H9 (cell line): Measurements from ENCODE around the gene NR2C1. TPM values are rescaled to one million over a fixed set of nuclear protein-coding genes. Genes with fewer than 3 reads are reported as not detected.

Source experiments
- DNase-seq: peaks from one replicate; pipeline ENCODE4 v3.0.0-alpha.2; 2017
- H2AFZ ChIP-seq: one replicate; pipeline ENCODE4 v1.6.1; 2013; ENCODE audit warnings: mild to moderate bottlenecking, low read length, control low read depth, moderate library complexity
- H2AK5ac ChIP-seq: 2 replicates; pipeline ENCODE4 v1.6.1; 2013; ENCODE audit warnings: low read length, control low read depth, mixed read lengths; ENCODE audit not compliant: insufficient read length
- H2BK120ac ChIP-seq: one replicate; pipeline ENCODE4 v1.6.1; 2013; ENCODE audit warnings: low read depth, mild to moderate bottlenecking, low read length, control low read depth, inconsistent platforms; ENCODE audit not compliant: poor library complexity, severe bottlenecking
- H2BK12ac ChIP-seq: 2 replicates; pipeline ENCODE4 v1.6.1; 2013; ENCODE audit warnings: low read length, control low read depth, mixed read lengths, low read depth; ENCODE audit not compliant: insufficient read length
- H2BK15ac ChIP-seq: 2 replicates; pipeline ENCODE4 v1.6.1; 2013; ENCODE audit warnings: low read depth, low read length, control low read depth
- H2BK20ac ChIP-seq: one replicate; pipeline ENCODE4 v1.6.1; 2013; ENCODE audit warnings: low read depth, mild to moderate bottlenecking, low read length, control low read depth, inconsistent platforms; ENCODE audit not compliant: poor library complexity, severe bottlenecking
- H2BK5ac ChIP-seq: 2 replicates; pipeline ENCODE4 v1.6.1; 2013; ENCODE audit warnings: low read length, control low read depth, mixed read lengths; ENCODE audit not compliant: insufficient read length
- H3K14ac ChIP-seq: 2 replicates; pipeline ENCODE4 v1.6.1; 2013; ENCODE audit warnings: low read length, control low read depth; ENCODE audit not compliant: insufficient read depth
- H3K18ac ChIP-seq: 2 replicates; pipeline ENCODE4 v1.6.1; 2013; ENCODE audit warnings: low read depth, mild to moderate bottlenecking, mixed read lengths, low read length, control low read depth; ENCODE audit not compliant: insufficient read length
- H3K23ac ChIP-seq: 2 replicates; pipeline ENCODE4 v1.6.1; 2013; ENCODE audit warnings: low read length, control low read depth, mixed read lengths, low read depth; ENCODE audit not compliant: insufficient read length
- H3K23me2 ChIP-seq: 2 replicates; pipeline ENCODE4 v1.6.1; 2013; ENCODE audit warnings: low read depth, mild to moderate bottlenecking, mixed read lengths, low read length, control low read depth; ENCODE audit not compliant: insufficient read length, poor library complexity, severe bottlenecking
- H3K27ac ChIP-seq: 2 replicates; pipeline ENCODE4 v1.5.1; 2013; ENCODE audit warnings: low read length, control low read depth, mixed read lengths, low read depth; ENCODE audit not compliant: insufficient read length
- H3K27me3 ChIP-seq: 2 replicates; pipeline ENCODE4 v1.6.1; 2013; ENCODE audit warnings: low read length, control low read depth, inconsistent platforms; ENCODE audit not compliant: insufficient read depth
- H3K4ac ChIP-seq: 2 replicates; pipeline ENCODE4 v1.6.1; 2013; ENCODE audit warnings: low read depth, mild to moderate bottlenecking, control low read depth, inconsistent platforms, low read length, moderate library complexity
- H3K4me1 ChIP-seq: 2 replicates; pipeline ENCODE4 v1.6.1; 2013; ENCODE audit warnings: low read length, control low read depth, inconsistent platforms; ENCODE audit not compliant: insufficient read depth
- H3K4me2 ChIP-seq: 2 replicates; pipeline ENCODE4 v1.6.1; 2013; ENCODE audit warnings: low read length, control low read depth, mixed read lengths; ENCODE audit not compliant: insufficient read length, insufficient read depth
- H3K56ac ChIP-seq: 2 replicates; pipeline ENCODE4 v1.6.1; 2013; ENCODE audit warnings: low read depth, mild to moderate bottlenecking, mixed read lengths, low read length, control low read depth; ENCODE audit not compliant: insufficient read length
- H3K79me1 ChIP-seq: 2 replicates; pipeline ENCODE4 v1.6.1; 2013; ENCODE audit warnings: low read depth, mild to moderate bottlenecking, moderate library complexity, low read length, control low read depth, inconsistent platforms; ENCODE audit not compliant: insufficient read depth, poor library complexity, severe bottlenecking
- H3K79me2 ChIP-seq: 2 replicates; pipeline ENCODE4 v1.6.1; 2013; ENCODE audit warnings: low read length, control low read depth, inconsistent platforms; ENCODE audit not compliant: insufficient read depth
- H3K9ac ChIP-seq: 2 replicates; pipeline ENCODE4 v1.6.1; 2013; ENCODE audit warnings: low read length, control low read depth, mixed read lengths; ENCODE audit not compliant: insufficient read length; ENCODE audit errors: extremely low read depth
- H3K9me3 ChIP-seq: one replicate; pipeline ENCODE4 v1.6.1; 2013; ENCODE audit warnings: low read depth, low read length, inconsistent platforms; ENCODE audit not compliant: control insufficient read depth
- H3T11ph ChIP-seq: one replicate; pipeline ENCODE4 v1.6.1; 2013; ENCODE audit warnings: mild to moderate bottlenecking, low read length, control low read depth, inconsistent platforms
- H4K20me1 ChIP-seq: one replicate; pipeline ENCODE4 v1.6.1; 2013; ENCODE audit not compliant: control insufficient read depth, insufficient read length, insufficient read depth
- H4K5ac ChIP-seq: 2 replicates; pipeline ENCODE4 v1.6.1; 2013; ENCODE audit warnings: low read depth, mild to moderate bottlenecking, mixed read lengths, low read length, control low read depth; ENCODE audit not compliant: insufficient read length
- H4K8ac ChIP-seq: replicated peaks from 2 replicates; pipeline ENCODE4 v1.6.1; 2013; ENCODE audit warnings: low read length, control low read depth, mixed read lengths, low read depth; ENCODE audit not compliant: insufficient read length
- H4K91ac ChIP-seq: 2 replicates; pipeline ENCODE4 v1.6.1; 2013; ENCODE audit warnings: low read depth, mild to moderate bottlenecking, moderate library complexity, mixed read lengths, low read length, control low read depth; ENCODE audit not compliant: insufficient read length
- H3K27ac Mint-ChIP-seq, 3 experiments: 2 replicates in 2 of 3; 3 replicates in 1 of 3; pipeline ENCODE4 v1.8.0; 2020 to 2021; ENCODE audit warnings: mixed read lengths in 3 of 3, mild to moderate bottlenecking in 1 of 3, moderate library complexity in 1 of 3
- H3K27me3 Mint-ChIP-seq: 2 replicates; pipeline ENCODE4 v1.8.0; 2021; ENCODE audit warnings: low read depth, mild to moderate bottlenecking, moderate library complexity, mixed read lengths
- H3K36me3 Mint-ChIP-seq, 3 experiments: 2 replicates in 2 of 3; 3 replicates in 1 of 3; pipeline ENCODE4 v1.8.0; 2020 to 2021; ENCODE audit warnings: low read depth in 3 of 3, mixed read lengths in 3 of 3; ENCODE audit not compliant: insufficient read depth in 1 of 3
- H3K4me1 Mint-ChIP-seq, 2 experiments: 2 replicates each; pipeline ENCODE4 v1.8.0; 2020; ENCODE audit warnings: mixed read lengths in 2 of 2
- H3K4me3 Mint-ChIP-seq, 2 experiments: 2 replicates in 1 of 2; 3 replicates in 1 of 2; pipeline ENCODE4 v1.8.0; 2020 to 2021; ENCODE audit warnings: mild to moderate bottlenecking in 2 of 2, mixed read lengths in 2 of 2, moderate library complexity in 1 of 2
- H3K9me3 Mint-ChIP-seq, 2 experiments: 2 replicates in 1 of 2; 3 replicates in 1 of 2; pipeline ENCODE4 v1.8.0; 2020; ENCODE audit warnings: mild to moderate bottlenecking in 2 of 2, mixed read lengths in 2 of 2, moderate library complexity in 1 of 2
- WGBS: extraction: QIAGEN DNeasy Blood & Tissue Kit; methylation state at CpG from one replicate; pipeline ENCODE4 v1.1.7; 2013; ENCODE audit warnings: missing lambda C conversion rate, low lambda C conversion rate, mixed read lengths; ENCODE audit not compliant: insufficient read length; ENCODE audit errors: extremely low coverage; 5-methylcytosine and 5-hydroxymethylcytosine counted together
- total RNA-seq: library from RNA; stranded (reverse); gene quantifications from 2 replicates; pipeline ENCODE4 v1.2.1, GENCODE V29; 2021
- TF ChIP-seq, protein P1 (sequence below): fragments of 200-600 bp; sonication (generic); conservative IDR thresholded peaks from 3 replicates; pipeline ENCODE4 v1.8.0; 2021; ENCODE audit warnings: antibody characterized with exemption, mild to moderate bottlenecking

Gene NR2C1
- total RNA-seq, 1 experiment from 2014 or later: 47.0 TPM

GRCh38 chr12:95096852-95097251 lies 23.4 kb upstream of the NR2C1 start:
- no peaks in the 10 kb centered on the region for H3K4me1 ChIP-seq
- H2BK120ac ChIP-seq: no peak overlapping the region
- WGBS: no CpG with 5 or more reads among the region's 3 CpGs
- no peak overlapping the region for H2BK20ac ChIP-seq
- no peak overlapping the region for H3K4me2 ChIP-seq
- no peaks in the 10 kb centered on the region for H3K79me2 ChIP-seq
- Mint-ChIP-seq H3K9me3 (no peaks in the 10 kb centered on the region; a peak in 1 of 5 replicates), H3K4me3 (no peak overlapping the region), H3K27ac (peak overlapping the region in 2 of 3 experiments; percentile 7 to 42; a peak in 1 of 7 replicates), H3K27me3 (no peaks in the 10 kb centered on the region), H3K36me3 (peaks cover 10 to 54% (median 53%) of the 10 kb centered on the region in 3 experiments; a peak in 6 of 7 replicates), H3K4me1 (no peaks in the 10 kb centered on the region)
- no peak overlapping the region for H2BK5ac ChIP-seq
- no peak overlapping the region for H3K18ac ChIP-seq
- no peaks in the 10 kb centered on the region for H3K23me2 ChIP-seq
- no peak overlapping the region for H2BK15ac ChIP-seq
- H3K14ac ChIP-seq: no peak overlapping the region
- no peak overlapping the region for H3T11ph ChIP-seq
- H3K56ac ChIP-seq: no peak overlapping the region
- no peak overlapping the region for H4K5ac ChIP-seq
- no peaks in the 10 kb centered on the region for H4K20me1 ChIP-seq
- H3K23ac ChIP-seq: no peak overlapping the region
- no peak overlapping the region for H4K8ac ChIP-seq
- no peak overlapping the region for H2AFZ ChIP-seq
- no peak overlapping the region for H4K91ac ChIP-seq
- no peak overlapping the region for H3K4ac ChIP-seq
- no peak overlapping the region for H3K9ac ChIP-seq
- H3K79me1 ChIP-seq: no peaks in the 10 kb centered on the region
- H2AK5ac ChIP-seq: no peak overlapping the region
- no peak overlapping the region for H2BK12ac ChIP-seq
- H3K27ac ChIP-seq: no peak overlapping the region
- H3K9me3 ChIP-seq: no peaks in the 10 kb centered on the region
- no peak for DNase-seq
- H3K27me3 ChIP-seq: no peaks in the 10 kb centered on the region
- TF ChIP-seq, protein P1, sequence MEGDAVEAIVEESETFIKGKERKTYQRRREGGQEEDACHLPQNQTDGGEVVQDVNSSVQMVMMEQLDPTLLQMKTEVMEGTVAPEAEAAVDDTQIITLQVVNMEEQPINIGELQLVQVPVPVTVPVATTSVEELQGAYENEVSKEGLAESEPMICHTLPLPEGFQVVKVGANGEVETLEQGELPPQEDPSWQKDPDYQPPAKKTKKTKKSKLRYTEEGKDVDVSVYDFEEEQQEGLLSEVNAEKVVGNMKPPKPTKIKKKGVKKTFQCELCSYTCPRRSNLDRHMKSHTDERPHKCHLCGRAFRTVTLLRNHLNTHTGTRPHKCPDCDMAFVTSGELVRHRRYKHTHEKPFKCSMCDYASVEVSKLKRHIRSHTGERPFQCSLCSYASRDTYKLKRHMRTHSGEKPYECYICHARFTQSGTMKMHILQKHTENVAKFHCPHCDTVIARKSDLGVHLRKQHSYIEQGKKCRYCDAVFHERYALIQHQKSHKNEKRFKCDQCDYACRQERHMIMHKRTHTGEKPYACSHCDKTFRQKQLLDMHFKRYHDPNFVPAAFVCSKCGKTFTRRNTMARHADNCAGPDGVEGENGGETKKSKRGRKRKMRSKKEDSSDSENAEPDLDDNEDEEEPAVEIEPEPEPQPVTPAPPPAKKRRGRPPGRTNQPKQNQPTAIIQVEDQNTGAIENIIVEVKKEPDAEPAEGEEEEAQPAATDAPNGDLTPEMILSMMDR: no peak
